HG02678 (cell line): ENCODE data around the gene DLG2.
"Not testable (repeated sequence)": the region's sequence is repeated elsewhere in the genome, so short reads cannot be mapped to it uniquely, and the experiment has no call there.

ENCODE experiments used
- ATAC-seq: cut with Tn5 transposase; IDR thresholded peaks from one replicate; pipeline ENCODE4 v1.9.1; 2021; ENCODE audit warnings: mild to moderate bottlenecking, moderate library complexity; ENCODE audit not compliant: unreplicated experiment

DLG2 gene

DNA sequence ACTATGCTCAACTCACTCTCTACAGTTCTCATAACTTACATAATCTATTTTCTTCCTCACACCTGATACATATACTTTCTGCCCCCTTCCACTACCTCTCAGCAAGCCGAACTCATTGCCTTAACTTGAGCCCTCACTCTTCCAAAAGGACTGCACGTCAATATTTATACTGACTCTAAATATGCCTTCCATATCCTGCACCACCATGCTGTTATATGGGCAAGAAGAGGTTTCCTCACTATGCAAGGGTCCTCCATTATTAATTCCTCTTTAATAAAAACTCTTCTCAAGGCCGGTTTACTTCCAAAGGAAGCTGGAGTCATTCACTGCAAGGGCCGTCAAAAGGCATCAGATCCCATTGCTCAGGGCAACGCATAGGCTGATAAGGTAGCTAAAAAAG, 2204.5 kb downstream of the DLG2 start:
- ATAC-seq, result not testable (repeated sequence)

DNA sequence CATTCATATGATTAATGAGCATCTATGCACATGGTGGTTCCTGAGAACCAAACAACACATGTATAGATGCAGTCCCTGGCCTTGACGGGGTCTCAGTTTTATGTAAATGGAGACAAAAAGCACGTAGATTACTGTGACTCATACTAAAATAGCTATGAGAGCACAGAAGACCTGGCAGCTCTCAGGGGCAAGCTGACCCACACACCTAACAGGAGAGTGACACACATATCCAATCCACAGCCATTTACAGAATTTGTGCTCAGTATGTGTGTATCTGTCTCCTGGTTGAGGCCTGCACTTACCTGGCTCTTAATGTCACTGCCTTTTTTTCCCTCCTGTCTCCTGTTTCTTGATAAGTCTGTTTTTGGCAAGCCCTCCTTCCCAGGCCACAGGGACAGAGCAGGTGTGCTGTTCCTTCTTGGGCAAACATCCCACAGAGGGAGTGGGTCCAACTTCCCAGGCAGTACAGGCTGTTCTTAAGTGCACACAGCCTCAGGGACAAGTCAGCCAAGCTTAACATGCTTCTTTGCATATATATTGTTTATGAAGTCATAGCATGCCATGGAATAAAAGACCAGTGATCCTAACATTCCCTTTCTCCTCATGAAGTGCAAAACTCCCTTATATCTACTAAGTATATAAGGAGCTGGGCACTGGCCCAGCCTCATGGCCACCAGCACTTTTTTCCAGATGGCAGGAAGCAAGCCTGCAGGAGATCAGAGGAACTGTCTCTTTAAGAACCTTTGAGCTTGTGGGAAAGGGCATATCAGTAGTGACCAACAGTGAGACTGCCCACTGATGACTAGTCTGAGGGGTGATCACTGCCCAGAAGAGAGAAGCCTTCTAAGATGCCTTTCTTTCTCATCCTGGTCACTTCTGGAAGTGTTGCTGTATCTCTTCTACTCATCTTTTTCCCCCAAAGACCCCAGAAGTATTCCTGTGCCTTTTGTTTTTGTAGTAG, 2216.3 kb downstream of the DLG2 start:
- no peak for ATAC-seq

DNA sequence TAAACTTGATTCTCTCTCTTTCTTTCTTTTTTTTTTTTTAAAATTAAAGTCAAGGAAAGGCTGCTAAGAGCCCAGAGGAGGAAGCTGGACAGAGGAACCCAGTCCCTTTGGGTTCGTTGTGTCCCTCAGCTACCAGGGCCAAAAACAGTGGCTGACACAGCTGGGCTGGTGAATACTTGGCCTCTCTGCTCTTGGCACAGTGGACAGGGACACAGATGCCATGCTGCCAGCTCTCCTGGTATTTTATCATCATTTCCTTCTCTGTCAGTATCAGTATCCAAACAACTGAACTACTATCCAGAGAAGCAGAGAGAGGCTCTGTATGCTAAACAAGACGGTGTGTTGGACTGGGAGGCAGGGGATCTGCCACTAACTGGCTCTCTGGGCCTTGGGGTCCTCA, 2217.3 kb downstream of the DLG2 start:
- no peak for ATAC-seq

DNA sequence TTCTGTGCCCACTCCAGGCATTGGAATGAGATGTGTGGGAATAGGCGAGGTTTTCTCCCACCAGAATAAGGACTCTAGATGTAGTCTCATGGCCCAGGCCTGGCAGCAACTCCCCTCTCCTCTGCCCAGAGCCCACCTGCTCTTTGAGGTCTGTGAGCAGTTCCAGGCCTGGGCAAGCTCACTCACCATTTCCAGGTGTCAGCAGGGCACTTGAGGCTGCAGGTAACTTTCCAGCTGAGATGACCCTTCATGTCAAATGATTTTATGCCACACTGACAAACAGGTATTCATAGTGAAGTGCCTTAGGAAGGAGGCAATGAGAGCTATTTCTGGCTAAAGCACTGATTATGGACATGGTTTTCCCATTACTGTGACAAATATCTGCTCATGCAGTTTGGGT, 2217.7 kb downstream of the DLG2 start:
- ATAC-seq, result no peak

DNA sequence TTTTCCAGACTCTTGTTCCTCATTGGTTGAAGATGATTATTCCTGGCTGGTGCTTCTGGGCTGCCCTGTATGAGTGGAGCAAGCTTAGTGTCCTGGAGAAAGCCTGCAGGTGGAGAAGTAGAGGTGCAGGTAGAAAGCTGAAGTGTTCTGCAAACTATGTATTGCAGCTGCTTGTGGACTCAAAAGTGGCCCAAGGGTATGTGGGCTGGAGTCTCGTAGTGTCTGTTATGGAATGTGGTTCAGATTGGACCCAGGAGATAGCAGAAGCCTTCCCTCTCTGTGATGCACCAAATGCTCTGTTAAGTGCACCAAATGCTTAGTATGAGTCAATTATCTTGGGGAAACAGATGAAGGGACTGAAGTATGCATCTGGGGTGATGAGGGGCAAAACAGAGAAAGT, 2218.2 kb downstream of the DLG2 start:
- no peak for ATAC-seq
